Measurements from ENCODE around the gene ACOT2. TPM values are rescaled to one million over a fixed set of nuclear protein-coding genes. Genes with fewer than 3 reads are reported as not detected.

Gene ACOT2
- total RNA-seq, 1 donor from 2014 or later, result 52.9 TPM

- DNase-seq (no peak), ATAC-seq (no peak)
- Histone ChIP-seq H3K9me3 (no peaks in the 10 kb centered on the region), H3K36me3 (no peaks in the 10 kb centered on the region), H3K27me3 (ENCODE audit: low read depth) (no peaks in the 10 kb centered on the region), H3K4me1 (peaks cover 4% of the 10 kb centered on the region), H3K4me3 (no peak overlapping the region), H3K27ac (no peak overlapping the region)
- intact Hi-C loops (cut with DNase I), result no loop called here
- no peak for TF ChIP-seq CTCF (IDR thresholded peaks at IDR 0.05)
These were observed 25.5 kb downstream of the ACOT2 start for GRCh38 chr14:73594491-73594890.

- no peak for ATAC-seq
- no peak for DNase-seq
- no peaks in the 10 kb centered on the region for H3K27me3 ChIP-seq (ENCODE audit: low read depth)
- intact Hi-C loops (cut with DNase I), result no loop called here
- no peaks in the 10 kb centered on the region for H3K9me3 ChIP-seq
- H3K27ac ChIP-seq, result no peak overlapping the region
- H3K4me1 ChIP-seq, result no peaks in the 10 kb centered on the region
- no peaks in the 10 kb centered on the region for H3K36me3 ChIP-seq
- no peak overlapping the region for H3K4me3 ChIP-seq
- TF ChIP-seq CTCF (IDR thresholded peaks at IDR 0.05), result no peak
These were observed 30.5 kb downstream of the ACOT2 start for GRCh38 chr14:73599499-73599898.

- intact Hi-C loops (cut with DNase I), result no loop called here
- no peaks in the 10 kb centered on the region for H3K9me3 ChIP-seq
- no peak for ATAC-seq
These were observed 34.0 kb downstream of the ACOT2 start for GRCh38 chr14:73602994-73603393.

DNA sequence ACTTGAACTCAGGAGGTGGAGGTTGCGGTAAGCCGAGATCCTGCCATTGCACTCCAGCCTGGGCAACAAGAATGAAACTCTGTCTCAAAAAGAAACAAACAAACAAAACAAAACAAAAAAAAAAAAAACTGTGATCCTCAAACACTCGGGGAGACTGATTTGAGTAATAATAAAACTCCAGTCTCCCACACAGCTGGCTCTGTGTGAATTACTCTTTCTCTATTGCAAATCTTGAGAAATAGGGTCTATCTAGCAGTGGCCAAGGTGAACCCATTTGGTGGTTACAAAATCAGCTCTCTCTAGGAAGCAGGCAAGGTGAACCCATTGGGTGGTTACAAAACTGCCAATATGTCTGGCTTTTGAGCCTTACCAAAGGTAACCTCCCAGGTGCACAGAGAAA lies 37.3 kb downstream of the ACOT2 start:
- no peak for TF ChIP-seq CTCF (IDR thresholded peaks at IDR 0.05)
- intact Hi-C loops (cut with DNase I), result no loop called here
- no peak overlapping the region for H3K4me3 ChIP-seq
- H3K36me3 ChIP-seq, result no peaks in the 10 kb centered on the region
- ATAC-seq, result no peak
- no peaks in the 10 kb centered on the region for H3K9me3 ChIP-seq
- no peak for DNase-seq
- no peak overlapping the region for H3K27ac ChIP-seq
- H3K4me1 ChIP-seq, result no peaks in the 10 kb centered on the region
- no peaks in the 10 kb centered on the region for H3K27me3 ChIP-seq (ENCODE audit: low read depth)

More at GRCh38 chr14:73602994-73603393, 34.0 kb downstream of the ACOT2 start:
- H3K27ac ChIP-seq, result no peak overlapping the region
- H3K4me3 ChIP-seq, result no peak overlapping the region
- TF ChIP-seq CTCF (IDR thresholded peaks at IDR 0.05), result no peak
- no peaks in the 10 kb centered on the region for H3K27me3 ChIP-seq (ENCODE audit: low read depth)
- no peak for DNase-seq
- H3K36me3 ChIP-seq, result no peaks in the 10 kb centered on the region
- H3K4me1 ChIP-seq, result no peaks in the 10 kb centered on the region

DNA sequence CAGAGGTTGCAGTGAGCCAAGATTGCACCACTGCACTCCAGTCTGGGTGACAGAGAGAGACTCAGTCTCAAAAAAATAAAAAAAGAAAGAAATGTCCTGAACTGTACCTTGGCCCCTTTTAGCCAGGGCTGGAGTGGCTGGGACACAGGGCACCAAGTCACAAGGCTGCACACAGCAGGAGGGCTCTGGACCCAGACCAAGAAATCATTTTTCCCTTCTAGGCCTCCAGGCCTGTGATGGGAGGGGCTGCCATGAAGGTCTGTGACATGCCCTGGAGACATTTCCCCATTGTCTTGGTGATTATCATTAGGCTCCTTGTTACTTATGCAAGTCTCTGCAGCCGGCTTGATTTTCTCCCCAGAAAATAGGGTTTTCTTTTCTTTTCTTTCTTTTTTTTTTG lies 38.2 kb downstream of the ACOT2 start:
- Histone ChIP-seq H3K27ac (no peak overlapping the region), H3K4me1 (peaks cover 6% of the 10 kb centered on the region), H3K9me3 (no peaks in the 10 kb centered on the region), H3K4me3 (no peak overlapping the region), H3K36me3 (no peaks in the 10 kb centered on the region), H3K27me3 (ENCODE audit: low read depth) (no peaks in the 10 kb centered on the region)
- no peak for TF ChIP-seq CTCF (IDR thresholded peaks at IDR 0.05)
- DNase-seq (no peak), ATAC-seq (no peak)
- intact Hi-C loops (cut with DNase I), result no loop called here

- no peaks in the 10 kb centered on the region for H3K9me3 ChIP-seq
- H3K27ac ChIP-seq, result no peak overlapping the region
- no peaks in the 10 kb centered on the region for H3K36me3 ChIP-seq
- H3K4me1 ChIP-seq, result peaks cover 8% of the 10 kb centered on the region
- no peak overlapping the region for H3K4me3 ChIP-seq
- DNase-seq, result no peak
- H3K27me3 ChIP-seq (ENCODE audit: low read depth), result no peaks in the 10 kb centered on the region
- intact Hi-C loops (cut with DNase I), result no loop called here
- ATAC-seq, result no peak
- TF ChIP-seq CTCF (IDR thresholded peaks at IDR 0.05), result no peak
These were observed 41.7 kb downstream of the ACOT2 start for GRCh38 chr14:73610687-73611086.
